Testis (tissue), 3 donors: ENCODE data around the gene PTPRK. TPM values are rescaled to one million over a fixed set of nuclear protein-coding genes. Genes with fewer than 3 reads are reported as not detected.

Experiments
- DNase-seq: peaks from one replicate; pipeline ENCODE4 v3.0.0-alpha.2; 2019
- H3K27ac ChIP-seq, 2 donors: fragments of 200-600 bp; sonication (generic); one replicate each; pipeline ENCODE4 v1.5.1; 2019
- H3K27me3 ChIP-seq: fragments of 200-600 bp; sonication (generic); one replicate; pipeline ENCODE4 v1.5.1; 2019
- H3K36me3 ChIP-seq: fragments of 200-600 bp; sonication (generic); one replicate; pipeline ENCODE4 v1.5.1; 2017; ENCODE audit warnings: low read depth; ENCODE audit errors: missing control alignments
- H3K4me1 ChIP-seq: fragments of 200-600 bp; sonication (generic); one replicate; pipeline ENCODE4 v1.5.1; 2019
- H3K4me3 ChIP-seq, 2 donors: fragments of 200-600 bp; sonication (generic); one replicate each; pipeline ENCODE4 v1.5.1; 2017 to 2019
- H3K9me3 ChIP-seq: fragments of 200-600 bp; sonication (generic); one replicate; pipeline ENCODE4 v1.5.1; 2017
- POLR2A ChIP-seq: fragments of 450-650 bp; IDR thresholded peaks from one replicate; pipeline ENCODE4 v1.6.1; 2017; ENCODE audit warnings: antibody characterized with exemption, mild to moderate bottlenecking, moderate library complexity
- WGBS, 2 donors: methylation state at CpG; one replicate each; pipeline ENCODE4 v1.1.5; 2018; 5-methylcytosine and 5-hydroxymethylcytosine counted together
- intact Hi-C: fragments of 100-400 bp; cut with DNase I; formaldehyde crosslinking; loops from one replicate; pipeline ENCODE4 v1.15.1; 2023; ENCODE audit warnings: low total_unique reads
- polyA plus RNA-seq: library from polyadenylated mRNA; stranded (reverse); fragments of 350-450 nt; fragmentation: Illumina TruSeq; extraction: RNeasy Lipid Tissue Mini Kit (QIAGEN cat#74804); gene quantifications from one replicate; pipeline ENCODE4 v1.2.3, GENCODE V29; 2014; ENCODE audit warnings: low read depth, low replicate concordance; ENCODE audit not compliant: insufficient read depth
- total RNA-seq, 2 donors: library from RNA; depleted of rRNA; stranded (reverse); fragments of >200 nt; gene quantifications; one replicate each; pipeline ENCODE4 v1.2.3, GENCODE V29; 2016
- TF ChIP-seq, protein P1 (sequence below), 3 experiments: fragments of 450-650 bp in 2 of 3; fragments of 200-600 bp in 1 of 3; sonication (generic) in 1 of 3; IDR thresholded peaks; one replicate each; pipeline ENCODE4 v1.5.1; 2016 to 2019; ENCODE audit warnings: antibody characterized with exemption in 3 of 3, mild to moderate bottlenecking in 2 of 3, moderate library complexity in 1 of 3

Gene PTPRK
- total and polyA plus RNA-seq, 3 donors from 2014 or later, result 9.1 to 13.3 (median 12.5) TPM

DNA sequence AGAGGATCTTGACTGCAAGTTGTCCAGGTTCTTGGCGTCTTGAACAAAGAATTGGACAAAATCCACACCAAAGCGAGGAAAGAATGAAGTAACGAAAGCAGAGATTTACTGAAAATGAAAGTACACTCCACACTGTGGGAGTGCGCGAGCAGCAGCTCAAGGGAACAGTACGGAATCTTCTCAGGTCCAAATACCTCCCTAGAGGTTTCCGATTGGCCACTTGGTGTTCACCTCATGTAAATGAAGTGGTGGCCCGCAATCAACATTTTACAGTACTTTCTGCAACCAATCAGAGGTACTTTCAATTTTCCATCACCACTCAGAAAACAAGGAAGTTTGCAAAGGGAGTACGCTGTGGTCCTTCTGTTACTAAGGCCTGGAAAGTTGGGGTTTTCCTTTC lies 122.4 kb downstream of the PTPRK start:
- WGBS, 2 donors, result 64 to 76% methylated on average over 9 of the region's 9 CpGs
- DNase-seq, result peak; percentile 66
- intact Hi-C loops, result no loop called here
- Histone ChIP-seq H3K4me3 (peak overlapping the region; percentile 16 to 33), H3K27me3 (no peaks in the 10 kb centered on the region), H3K9me3 (no peaks in the 10 kb centered on the region), H3K36me3 (no peaks in the 10 kb centered on the region), H3K27ac (no peak overlapping the region), H3K4me1 (no peaks in the 10 kb centered on the region)
- TF ChIP-seq, protein P1, sequence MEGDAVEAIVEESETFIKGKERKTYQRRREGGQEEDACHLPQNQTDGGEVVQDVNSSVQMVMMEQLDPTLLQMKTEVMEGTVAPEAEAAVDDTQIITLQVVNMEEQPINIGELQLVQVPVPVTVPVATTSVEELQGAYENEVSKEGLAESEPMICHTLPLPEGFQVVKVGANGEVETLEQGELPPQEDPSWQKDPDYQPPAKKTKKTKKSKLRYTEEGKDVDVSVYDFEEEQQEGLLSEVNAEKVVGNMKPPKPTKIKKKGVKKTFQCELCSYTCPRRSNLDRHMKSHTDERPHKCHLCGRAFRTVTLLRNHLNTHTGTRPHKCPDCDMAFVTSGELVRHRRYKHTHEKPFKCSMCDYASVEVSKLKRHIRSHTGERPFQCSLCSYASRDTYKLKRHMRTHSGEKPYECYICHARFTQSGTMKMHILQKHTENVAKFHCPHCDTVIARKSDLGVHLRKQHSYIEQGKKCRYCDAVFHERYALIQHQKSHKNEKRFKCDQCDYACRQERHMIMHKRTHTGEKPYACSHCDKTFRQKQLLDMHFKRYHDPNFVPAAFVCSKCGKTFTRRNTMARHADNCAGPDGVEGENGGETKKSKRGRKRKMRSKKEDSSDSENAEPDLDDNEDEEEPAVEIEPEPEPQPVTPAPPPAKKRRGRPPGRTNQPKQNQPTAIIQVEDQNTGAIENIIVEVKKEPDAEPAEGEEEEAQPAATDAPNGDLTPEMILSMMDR (IDR thresholded peaks at IDR 0.05), result no peak
- no peak for TF ChIP-seq POLR2A

DNA sequence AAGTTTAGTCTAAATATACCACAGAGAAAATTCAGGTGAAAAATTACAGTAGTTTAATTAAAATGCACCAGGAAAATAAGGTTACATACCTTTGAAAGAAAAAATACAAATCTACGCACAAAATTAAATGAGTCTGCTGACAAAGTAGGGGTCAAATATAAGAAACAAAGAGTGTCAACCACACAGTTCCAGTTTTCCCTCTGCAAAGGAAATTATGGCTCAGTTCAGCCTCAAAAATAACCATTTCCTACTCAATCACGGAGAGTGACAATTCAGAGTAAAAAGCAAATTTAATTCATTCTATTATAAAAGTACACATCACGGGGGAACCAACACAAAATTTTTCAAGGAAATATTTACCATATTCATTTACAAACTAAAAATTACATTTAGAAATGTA lies 124.8 kb downstream of the PTPRK start:
- no peaks in the 10 kb centered on the region for H3K36me3 ChIP-seq
- H3K27ac ChIP-seq, result no peak overlapping the region
- H3K4me3 ChIP-seq, result no peak overlapping the region
- TF ChIP-seq, protein P1 (IDR thresholded peaks at IDR 0.05), result no peak
- no peak for TF ChIP-seq POLR2A
- no peaks in the 10 kb centered on the region for H3K4me1 ChIP-seq
- intact Hi-C loops, result no loop called here
- no peaks in the 10 kb centered on the region for H3K9me3 ChIP-seq
- DNase-seq, result no peak
- no peaks in the 10 kb centered on the region for H3K27me3 ChIP-seq
- WGBS, 2 donors, result 90 to 91% methylated on average over 3 of the region's 3 CpGs

DNA sequence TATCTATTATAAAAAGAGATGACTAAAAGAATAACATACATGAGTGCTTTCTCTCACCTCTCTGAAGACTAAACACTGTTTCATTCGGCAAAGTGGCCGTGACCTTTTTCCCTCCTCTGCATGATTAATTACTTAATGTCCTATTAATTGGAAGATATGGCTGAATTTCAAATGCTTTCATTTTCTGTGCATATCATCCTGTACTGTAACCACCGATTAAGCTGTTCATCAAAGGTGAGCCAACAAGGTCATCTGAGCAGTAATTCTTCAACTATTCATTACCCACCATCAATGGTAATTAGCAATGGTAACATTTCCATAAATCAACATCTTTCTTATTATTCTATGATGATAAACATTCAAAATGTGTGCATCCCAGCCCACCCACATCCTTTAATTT lies 125.2 kb downstream of the PTPRK start:
- intact Hi-C loops, result no loop called here
- Histone ChIP-seq H3K9me3 (no peaks in the 10 kb centered on the region), H3K4me3 (no peak overlapping the region), H3K27me3 (no peaks in the 10 kb centered on the region), H3K36me3 (no peaks in the 10 kb centered on the region), H3K27ac (no peak overlapping the region), H3K4me1 (no peaks in the 10 kb centered on the region)
- WGBS, 2 donors, result 29 to 41% methylated on average over 3 of the region's 3 CpGs
- TF ChIP-seq, protein P1 (IDR thresholded peaks at IDR 0.05), result no peak
- TF ChIP-seq POLR2A, result no peak
- DNase-seq, result no peak

DNA sequence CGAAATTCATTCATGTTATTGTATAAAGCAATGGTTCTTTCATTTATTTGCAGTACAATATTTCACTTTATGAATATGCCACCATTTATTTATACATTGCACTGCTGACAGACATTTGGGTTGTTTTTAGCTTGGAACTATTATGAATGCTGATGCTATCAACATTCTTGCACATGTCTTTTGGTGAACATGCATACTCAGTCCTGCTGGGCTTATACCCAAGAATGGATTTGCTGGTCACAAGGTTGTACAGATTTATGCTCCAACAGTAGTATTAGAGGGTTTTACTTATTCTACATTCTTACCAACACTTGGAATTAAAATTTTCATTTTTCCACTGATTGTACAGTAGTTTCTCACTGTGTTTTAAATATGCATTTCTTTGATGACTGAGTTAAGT lies 126.2 kb downstream of the PTPRK start:
- intact Hi-C loops, result no loop called here
- H3K36me3 ChIP-seq, result no peaks in the 10 kb centered on the region
- H3K4me3 ChIP-seq, result no peak overlapping the region
- no peaks in the 10 kb centered on the region for H3K27me3 ChIP-seq
- no peak for DNase-seq
- 84 to 98% methylated on average over 1 of the region's 1 CpG for WGBS, 2 donors
- TF ChIP-seq, protein P1 (IDR thresholded peaks at IDR 0.05), result no peak
- no peak for TF ChIP-seq POLR2A
- H3K27ac ChIP-seq, result no peak overlapping the region
- H3K9me3 ChIP-seq, result no peaks in the 10 kb centered on the region
- no peaks in the 10 kb centered on the region for H3K4me1 ChIP-seq

DNA sequence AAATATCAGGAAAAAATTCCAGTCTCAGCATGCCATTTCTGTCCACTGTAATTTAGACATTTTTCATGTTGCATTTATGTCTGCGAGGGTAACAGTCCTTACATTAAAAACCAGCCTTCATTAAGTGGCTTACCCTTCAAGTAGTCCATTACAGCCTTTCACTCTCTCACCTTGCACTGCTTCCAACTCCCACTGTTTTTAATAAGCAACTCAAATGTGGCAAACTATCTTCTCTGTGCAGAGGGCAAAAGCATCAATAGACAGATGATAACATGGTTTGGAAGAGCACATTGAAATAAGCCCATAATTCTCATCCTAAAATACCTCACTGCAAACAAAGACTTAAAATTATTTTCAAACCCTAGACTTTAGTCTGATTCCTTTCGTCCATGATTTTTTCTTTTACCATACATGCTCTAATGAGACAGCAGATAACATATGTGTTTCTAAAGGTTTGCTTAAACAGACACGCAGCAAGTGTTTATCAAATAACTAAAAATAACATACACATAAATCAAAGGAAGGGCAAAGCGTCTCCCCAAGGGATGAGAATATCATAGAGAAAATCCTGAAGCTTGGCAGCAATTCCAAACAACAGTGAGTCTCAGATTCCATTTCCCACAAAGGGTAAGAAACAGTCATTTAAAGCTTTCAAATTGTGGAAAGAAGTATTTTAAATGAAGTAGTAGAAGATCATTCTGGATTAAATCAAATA lies 130.4 kb downstream of the PTPRK start:
- Histone ChIP-seq H3K4me3 (no peak overlapping the region), H3K4me1 (no peaks in the 10 kb centered on the region), H3K27ac (no peak overlapping the region), H3K9me3 (no peaks in the 10 kb centered on the region), H3K36me3 (no peaks in the 10 kb centered on the region), H3K27me3 (no peaks in the 10 kb centered on the region)
- no peak for TF ChIP-seq POLR2A
- TF ChIP-seq, protein P1 (IDR thresholded peaks at IDR 0.05), result no peak
- DNase-seq, result no peak
- intact Hi-C loops, result no loop called here
- WGBS, 2 donors, result 60 to 69% methylated on average over 4 of the region's 4 CpGs
